OCI-M1 (cell line): Measurements from ENCODE around the gene MEFV.
"Not testable (repeated sequence)": the region's sequence is repeated elsewhere in the genome, so short reads cannot be mapped to it uniquely, and the experiment has no call there.

Experiments used
- DNase-seq: peaks from one replicate; lab custom pipeline; 2025; lab: John Stamatoyannopoulos, UW

MEFV gene

GRCh38 chr16:3256146-3256865, at the start of gene MEFV:
TSS of gene MEFV (minus strand) at chr16:3256633. CDS start at chr16:3256587, 46 bp downstream.
- no peak for DNase-seq

- DNase-seq = no peak
These were observed 49.6 kb upstream of the MEFV start for GRCh38 chr16:3306078-3306477.

GRCh38 chr16:3305109-3306068, 49.0 kb upstream of the MEFV start, which contains the start of the genes TIGD7 and ZNF75A:
TSS of gene TIGD7 (minus strand) at chr16:3305430. CDS start at chr16:3300614, 4,816 bp downstream.
TSS of gene ZNF75A (plus strand) at chr16:3305497. CDS start at chr16:3308429, 2,932 bp downstream.
- DNase-seq = peak; percentile 98

GRCh38 chr16:3304370-3304769, 47.9 kb upstream of the MEFV start:
- peak; percentile 63 for DNase-seq

- no peak for DNase-seq
These were observed 39.4 kb upstream of the MEFV start for GRCh38 chr16:3295783-3296182.

GRCh38 chr16:3295209-3295608, 38.8 kb upstream of the MEFV start:
- DNase-seq = no peak

GRCh38 chr16:3292604-3293003, 36.2 kb upstream of the MEFV start:
- DNase-seq = no peak

GRCh38 chr16:3289998-3290673, 33.7 kb upstream of the MEFV start:
- no peak for DNase-seq

- DNase-seq = no peak
These were observed 28.7 kb upstream of the MEFV start for GRCh38 chr16:3285131-3285530.

GRCh38 chr16:3283543-3284447, 27.4 kb upstream of the MEFV start:
- no peak for DNase-seq

- peak; percentile 98 for DNase-seq
These were observed 26.5 kb upstream of the MEFV start, which contains the start of gene ZNF263 for GRCh38 chr16:3282730-3283542. TSS of gene ZNF263 (plus strand) at chr16:3283491. CDS start at chr16:3283819, 328 bp downstream.

- DNase-seq = peak; percentile 92
These were observed 25.8 kb upstream of the MEFV start for GRCh38 chr16:3282103-3282729.

GRCh38 chr16:3281222-3281820, 24.9 kb upstream of the MEFV start:
- no peak for DNase-seq

- DNase-seq = no peak
These were observed 20.2 kb upstream of the MEFV start for GRCh38 chr16:3276679-3277078.

GRCh38 chr16:3274947-3275346, 18.5 kb upstream of the MEFV start:
- no peak for DNase-seq

- DNase-seq = no peak
These were observed 18.1 kb upstream of the MEFV start for GRCh38 chr16:3274490-3274889.

GRCh38 chr16:3271281-3271680, 14.8 kb upstream of the MEFV start:
- not testable (repeated sequence) for DNase-seq

- not testable (repeated sequence) for DNase-seq
These were observed 14.3 kb upstream of the MEFV start for GRCh38 chr16:3270718-3271117.

- DNase-seq = no peak
These were observed 11.9 kb upstream of the MEFV start for GRCh38 chr16:3268294-3268693.
